K562 (cell line): Measurements from ENCODE around the gene BRSK1. TPM values are rescaled to one million over a fixed set of nuclear protein-coding genes. Genes with fewer than 3 reads are reported as not detected.

Source experiments
- CUX1 ChIP-seq: fragments of 200-800 bp; sonication (Bioruptor generic); IDR thresholded peaks from 2 replicates; pipeline ENCODE4 v1.6.1; 2016; ENCODE audit warnings: missing genetic modification characterization, missing compliant biosample characterization
- FOXJ3 ChIP-seq: sonication (generic); formaldehyde crosslinking; IDR thresholded peaks from 2 replicates; pipeline ENCODE4 v1.4.0; 2020; ENCODE audit warnings: mild to moderate bottlenecking, missing genetic modification reagents
- POU5F1 ChIP-seq: fragments of 150-350 bp; IDR thresholded peaks from 2 replicates; pipeline ENCODE4 v1.6.1; 2014; ENCODE audit warnings: borderline replicate concordance, low read length, low read depth, mild to moderate bottlenecking; ENCODE audit not compliant: partially characterized antibody
- SMARCC2 ChIP-seq: fragments of 450-650 bp; IDR thresholded peaks from 2 replicates; pipeline ENCODE4 v1.6.1; 2017; ENCODE audit warnings: antibody characterized with exemption, moderate library complexity, mild to moderate bottlenecking, low read depth
- U2AF2 ChIP-seq: fragments of 200-400 bp; formaldehyde crosslinking; optimal IDR thresholded peaks from 2 replicates; pipeline ENCODE3; 2017; ENCODE audit warnings: low read depth, mild to moderate bottlenecking, low read length
- ZNF318 ChIP-seq, 2 experiments: fragments of 450-650 bp; IDR thresholded peaks; 2 replicates each; pipeline ENCODE4 v1.6.1; 2016; ENCODE audit warnings: mild to moderate bottlenecking in 2 of 2, borderline replicate concordance in 1 of 2, low read depth in 1 of 2, moderate library complexity in 1 of 2
- polyA plus RNA-seq, 8 experiments: library from polyadenylated mRNA; depleted of rRNA in 4 of 8; stranded (reverse) in 5 of 8; unstranded in 3 of 8; fragments of >200 nt; fragmentation: Nextera tagmentation in 2 of 8; fragmentation: Illumina TruSeq in 1 of 8; extraction: Ambion mirVana in 2 of 8; extraction: Trizol in 1 of 8; gene quantifications; 2 replicates each; pipeline versions ENCODE4 v1.2.1 to v1.2.3, GENCODE V29; 2011 to 2014; ENCODE audit warnings: inconsistent platforms in 1 of 8, missing spikeins in 1 of 8
- total RNA-seq, 7 experiments: library from RNA; depleted of rRNA in 6 of 7; stranded (reverse); fragments of >200 nt in 6 of 7; fragmentation: Illumina TruSeq in 2 of 7; extraction: Trizol in 2 of 7; gene quantifications; 2 replicates each; pipeline versions ENCODE4 v1.2.1 to v1.2.3, GENCODE V29; 2011 to 2021; ENCODE audit warnings: low replicate concordance in 1 of 7
- TF ChIP-seq, protein P1 (sequence below): fragments of 250-450 bp; sonication (Bioruptor Pico); IDR thresholded peaks from 2 replicates; pipeline ENCODE4 v1.4.0; 2020; ENCODE audit warnings: mild to moderate bottlenecking, moderate library complexity, borderline replicate concordance

Gene BRSK1
- total and polyA plus RNA-seq, 9 of the 15 experiments (the other 6 are each of a cell fraction or from before 2014, with no cell fraction given) = 1.7 to 9.3 (median 3.8) TPM; not detected in 2

DNA sequence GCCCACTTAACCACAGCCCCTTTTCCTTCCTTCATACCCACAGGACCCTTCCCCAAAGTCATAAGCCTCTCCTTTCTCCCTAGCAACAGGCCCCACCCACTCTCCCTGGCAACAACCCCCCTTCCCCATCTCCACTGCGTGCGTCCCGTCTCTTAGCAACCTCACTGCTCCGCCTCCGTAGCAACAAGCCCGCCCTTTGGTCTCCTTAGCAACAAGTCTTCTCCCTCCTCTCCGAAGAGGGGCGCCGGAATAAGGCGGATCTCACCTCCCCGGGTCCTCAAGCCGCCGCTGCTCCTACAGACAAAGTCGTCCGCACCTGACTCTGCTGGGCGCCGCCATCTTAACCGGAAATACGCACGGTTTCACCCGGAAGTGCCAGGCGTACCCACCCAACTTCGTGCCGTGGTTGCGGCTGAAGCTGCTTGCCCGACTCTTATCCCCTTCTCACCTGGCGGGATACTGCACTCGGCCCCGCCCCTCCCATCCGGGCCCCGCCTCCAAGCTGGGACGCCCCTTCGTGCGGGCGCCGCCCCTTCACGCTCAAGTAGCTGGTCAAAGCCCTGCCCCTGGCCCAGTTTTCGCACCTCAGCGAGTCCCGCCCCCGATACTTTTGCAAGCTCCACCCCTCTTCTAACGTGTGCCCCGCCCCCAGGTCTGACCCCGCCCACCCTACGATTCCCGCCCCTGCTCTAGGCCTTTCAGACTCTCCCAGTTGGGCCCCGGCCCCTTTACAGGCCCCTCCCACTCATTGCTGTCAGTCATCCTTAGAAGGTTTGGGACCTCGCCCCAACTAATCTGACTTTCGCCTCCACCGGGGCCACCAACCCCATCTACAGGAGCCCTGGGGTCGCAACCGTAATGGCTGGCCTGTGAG is 3.8 kb upstream of the BRSK1 start, which contains the start of gene HSPBP1 (continued):
- no peak for TF ChIP-seq CUX1 (CRISPR knock-in tag)
- no peak for TF ChIP-seq SMARCC2
- no peak for TF ChIP-seq U2AF2
- TF ChIP-seq, protein P1, sequence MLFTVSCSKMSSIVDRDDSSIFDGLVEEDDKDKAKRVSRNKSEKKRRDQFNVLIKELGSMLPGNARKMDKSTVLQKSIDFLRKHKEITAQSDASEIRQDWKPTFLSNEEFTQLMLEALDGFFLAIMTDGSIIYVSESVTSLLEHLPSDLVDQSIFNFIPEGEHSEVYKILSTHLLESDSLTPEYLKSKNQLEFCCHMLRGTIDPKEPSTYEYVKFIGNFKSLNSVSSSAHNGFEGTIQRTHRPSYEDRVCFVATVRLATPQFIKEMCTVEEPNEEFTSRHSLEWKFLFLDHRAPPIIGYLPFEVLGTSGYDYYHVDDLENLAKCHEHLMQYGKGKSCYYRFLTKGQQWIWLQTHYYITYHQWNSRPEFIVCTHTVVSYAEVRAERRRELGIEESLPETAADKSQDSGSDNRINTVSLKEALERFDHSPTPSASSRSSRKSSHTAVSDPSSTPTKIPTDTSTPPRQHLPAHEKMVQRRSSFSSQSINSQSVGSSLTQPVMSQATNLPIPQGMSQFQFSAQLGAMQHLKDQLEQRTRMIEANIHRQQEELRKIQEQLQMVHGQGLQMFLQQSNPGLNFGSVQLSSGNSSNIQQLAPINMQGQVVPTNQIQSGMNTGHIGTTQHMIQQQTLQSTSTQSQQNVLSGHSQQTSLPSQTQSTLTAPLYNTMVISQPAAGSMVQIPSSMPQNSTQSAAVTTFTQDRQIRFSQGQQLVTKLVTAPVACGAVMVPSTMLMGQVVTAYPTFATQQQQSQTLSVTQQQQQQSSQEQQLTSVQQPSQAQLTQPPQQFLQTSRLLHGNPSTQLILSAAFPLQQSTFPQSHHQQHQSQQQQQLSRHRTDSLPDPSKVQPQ (CRISPR knock-in tag) = no peak
- TF ChIP-seq FOXJ3 (CRISPR knock-in tag) = no peak
- TF ChIP-seq ZNF318 (IDR thresholded peaks at IDR 0.05; ENCODE audit: borderline replicate concordance in 1 of 2, low read depth in 1 of 2) = no peak
- peak; percentile 61 for TF ChIP-seq POU5F1
